HepG2 (cell line): ENCODE data around the gene PLK3. TPM values are rescaled to one million over a fixed set of nuclear protein-coding genes. Genes with fewer than 3 reads are reported as not detected.
A peak's percentile ranks its signal among the peaks of the same experiment; 100 is the strongest.

Experiments used
- ARID5B ChIP-seq: IDR thresholded peaks from 2 replicates; pipeline ENCODE4 v1.4.0; 2020; ENCODE audit warnings: mild to moderate bottlenecking, missing genetic modification reagents
- CENPBD1 ChIP-seq: sonication (generic); formaldehyde crosslinking; IDR thresholded peaks from 2 replicates; pipeline ENCODE4 v1.8.0; 2022; ENCODE audit warnings: missing genetic modification reagents, low read depth, mild to moderate bottlenecking, borderline replicate concordance
- MBD4 ChIP-seq: IDR thresholded peaks from 2 replicates; pipeline ENCODE4 v1.6.1; 2012; ENCODE audit warnings: low read length, inconsistent platforms, borderline replicate concordance
- MLXIP ChIP-seq: sonication (generic); formaldehyde crosslinking; IDR thresholded peaks from 2 replicates; pipeline ENCODE4 v1.9.0; 2021; ENCODE audit warnings: missing genetic modification reagents, borderline replicate concordance
- MTERF4 ChIP-seq: sonication (generic); formaldehyde crosslinking; IDR thresholded peaks from 2 replicates; pipeline ENCODE4 v1.8.0; 2023; ENCODE audit warnings: mild to moderate bottlenecking, missing genetic modification reagents
- ONECUT2 ChIP-seq: sonication (generic); formaldehyde crosslinking; IDR thresholded peaks from 2 replicates; pipeline ENCODE4 v1.4.0; 2020; ENCODE audit warnings: missing genetic modification reagents
- PAF1 ChIP-seq: IDR thresholded peaks from 2 replicates; pipeline ENCODE4 v1.6.1; 2016; ENCODE audit warnings: missing genetic modification reagents, missing compliant biosample characterization
- PHF20 ChIP-seq: sonication (generic); formaldehyde crosslinking; IDR thresholded peaks from 2 replicates; pipeline ENCODE4 v1.5.0; 2020; ENCODE audit warnings: mild to moderate bottlenecking, missing genetic modification reagents
- RARG ChIP-seq: sonication (generic); formaldehyde crosslinking; IDR thresholded peaks from 2 replicates; pipeline ENCODE4 v1.4.0; 2020; ENCODE audit warnings: low read depth, mild to moderate bottlenecking, missing genetic modification reagents
- SETDB1 ChIP-seq: sonication (generic); formaldehyde crosslinking; IDR thresholded peaks from 2 replicates; pipeline ENCODE4 v1.5.1; 2020; ENCODE audit warnings: missing genetic modification reagents, mild to moderate bottlenecking, borderline replicate concordance
- SMC3 ChIP-seq: IDR thresholded peaks from 2 replicates; pipeline ENCODE4 v1.6.1; 2011; ENCODE audit warnings: low read length, improper control_type of control experiment
- ZBTB3 ChIP-seq: sonication (generic); formaldehyde crosslinking; IDR thresholded peaks from 2 replicates; pipeline ENCODE4 v1.4.0; 2020; ENCODE audit warnings: low read depth, mild to moderate bottlenecking, moderate library complexity, missing genetic modification reagents, borderline replicate concordance
- ZFP36L2 ChIP-seq: sonication (generic); formaldehyde crosslinking; IDR thresholded peaks from 2 replicates; pipeline ENCODE4 v1.4.0; 2020; ENCODE audit warnings: missing genetic modification reagents
- ZFP41 ChIP-seq: sonication (generic); formaldehyde crosslinking; IDR thresholded peaks from 2 replicates; pipeline ENCODE4 v1.4.0; 2020; ENCODE audit warnings: mild to moderate bottlenecking, missing genetic modification reagents, borderline replicate concordance
- ZMYM2 ChIP-seq: sonication (generic); formaldehyde crosslinking; IDR thresholded peaks from 2 replicates; pipeline ENCODE4 v1.8.0; 2022; ENCODE audit warnings: mild to moderate bottlenecking, missing genetic modification reagents
- ZNF124 ChIP-seq: sonication (generic); formaldehyde crosslinking; IDR thresholded peaks from 2 replicates; pipeline ENCODE4 v1.4.0; 2020; ENCODE audit warnings: missing genetic modification reagents
- ZNF343 ChIP-seq: sonication (generic); formaldehyde crosslinking; IDR thresholded peaks from 2 replicates; pipeline ENCODE4 v1.4.0; 2020; ENCODE audit warnings: mild to moderate bottlenecking, missing genetic modification reagents
- ZNF562 ChIP-seq: sonication (generic); formaldehyde crosslinking; IDR thresholded peaks from 2 replicates; pipeline ENCODE4 v1.8.0; 2022; ENCODE audit warnings: missing genetic modification reagents, borderline replicate concordance
- ZNF775 ChIP-seq: sonication (generic); formaldehyde crosslinking; IDR thresholded peaks from 2 replicates; pipeline ENCODE4 v1.4.0; 2020; ENCODE audit warnings: missing genetic modification reagents, mild to moderate bottlenecking, moderate library complexity, borderline replicate concordance
- polyA plus RNA-seq, 8 experiments: library from polyadenylated mRNA; depleted of rRNA in 3 of 8; stranded (reverse) in 7 of 8; unstranded in 1 of 8; fragments of >200 nt; fragmentation: Illumina TruSeq in 4 of 8; extraction: Trizol in 4 of 8; gene quantifications; 2 replicates each; pipeline versions ENCODE4 v1.2.1 to v1.2.3, GENCODE V29; 2011 to 2016; ENCODE audit warnings: low read depth in 4 of 8, missing spikeins in 1 of 8, mixed read lengths in 1 of 8; ENCODE audit not compliant: insufficient read depth in 1 of 8
- total RNA-seq, 5 experiments: library from RNA; depleted of rRNA; stranded (reverse); fragments of >200 nt; fragmentation: Illumina TruSeq; extraction: Trizol; gene quantifications; 2 replicates each; pipeline ENCODE4 v1.2.3, GENCODE V29; 2016; ENCODE audit warnings: low read depth in 1 of 5

The PLK3 gene
- total and polyA plus RNA-seq, 2 of the 13 experiments (the other 11 are each of a cell fraction or from before 2014, with no cell fraction given), result 9.8 to 16.9 TPM

GRCh38 chr1:44775078-44775929 is 24.9 kb upstream of the PLK3 start, which contains the start of gene RPS8 (continued):
- TF ChIP-seq ZFP36L2 (CRISPR knock-in tag), result no peak; the same call in 1 of the 2 replicates
- TF ChIP-seq ZFP41, result no peak
- TF ChIP-seq CENPBD1, result no peak
- no peak; the same call in 1 of the 2 replicates for TF ChIP-seq MLXIP (CRISPR knock-in tag)
- no peak for TF ChIP-seq MBD4
- 0 out of 2 replicates have a peak, but pooled peaks have one; percentile 88 for TF ChIP-seq ZBTB3
- no peak for TF ChIP-seq ZNF562 (CRISPR knock-in tag)
- TF ChIP-seq RARG, result no peak
- TF ChIP-seq ZNF775 (CRISPR knock-in tag), result peak; percentile 31; the same call in 1 of the 2 replicates
- TF ChIP-seq ZNF343 (CRISPR knock-in tag), result 0 out of 2 replicates have a peak, but pooled peaks have one; percentile 63
- peak; percentile 91 for TF ChIP-seq PHF20
- no peak for TF ChIP-seq ONECUT2 (CRISPR knock-in tag)
- TF ChIP-seq ARID5B, result peak; percentile 57
- peak; percentile 55; the same call in 1 of the 2 replicates for TF ChIP-seq ZNF124
- TF ChIP-seq MTERF4 (CRISPR knock-in tag), result 0 out of 2 replicates have a peak, but pooled peaks have one; percentile 74
- TF ChIP-seq PAF1 (CRISPR knock-in tag), result no peak
- no peak for TF ChIP-seq SMC3
- TF ChIP-seq ZMYM2, result no peak
- no peak for TF ChIP-seq SETDB1 (CRISPR knock-in tag)
